Inferior parietal cortex (tissue), 1 donor: ENCODE results near the gene MRAP2.
"Not testable (repeated sequence)": the region's sequence is repeated elsewhere in the genome, so short reads cannot be mapped to it uniquely, and the experiment has no call there.

Experiments used
- DNase-seq: peaks from one replicate; pipeline ENCODE4 v3.0.0-alpha.2; 2016; ENCODE audit errors: extremely low spot score

MRAP2 gene

DNA sequence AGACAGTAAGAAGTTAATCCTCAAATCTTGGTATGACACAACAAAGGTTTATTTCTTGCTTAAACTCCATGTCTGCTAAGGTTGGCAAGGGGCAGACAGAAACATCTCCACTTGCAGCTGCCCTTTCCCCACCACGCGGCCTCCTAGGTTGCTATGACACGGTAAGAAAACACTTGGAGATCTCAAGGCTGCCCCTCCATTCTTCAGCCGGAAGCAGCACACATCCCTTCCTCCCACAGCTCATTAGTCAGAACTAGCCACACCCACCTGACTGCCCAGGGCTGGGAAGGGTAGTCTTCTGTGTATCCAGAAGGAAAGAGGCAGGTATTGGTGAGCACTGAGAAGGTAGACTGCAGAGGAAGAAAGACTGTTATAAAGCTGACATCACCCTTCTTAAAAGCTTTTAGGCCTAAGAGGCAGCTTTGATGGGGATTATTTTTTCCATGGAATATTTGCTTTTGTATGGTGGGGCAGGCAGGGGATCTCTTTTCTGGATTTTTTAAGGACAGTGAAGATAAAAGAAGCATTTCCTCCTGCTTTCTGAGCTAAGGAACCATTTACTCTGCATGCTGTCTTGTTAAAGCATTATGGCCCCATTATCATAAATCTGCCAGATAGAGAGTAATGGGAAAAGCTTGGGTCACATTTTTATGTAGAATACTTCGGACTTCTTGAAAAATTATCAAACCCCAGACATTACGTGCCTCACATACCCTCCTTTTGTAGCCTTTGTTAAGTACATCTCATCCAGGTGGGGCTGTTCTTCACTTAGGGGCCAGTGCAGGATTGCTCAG, 41.6 kb downstream of the MRAP2 start:
- DNase-seq = no peak

DNA sequence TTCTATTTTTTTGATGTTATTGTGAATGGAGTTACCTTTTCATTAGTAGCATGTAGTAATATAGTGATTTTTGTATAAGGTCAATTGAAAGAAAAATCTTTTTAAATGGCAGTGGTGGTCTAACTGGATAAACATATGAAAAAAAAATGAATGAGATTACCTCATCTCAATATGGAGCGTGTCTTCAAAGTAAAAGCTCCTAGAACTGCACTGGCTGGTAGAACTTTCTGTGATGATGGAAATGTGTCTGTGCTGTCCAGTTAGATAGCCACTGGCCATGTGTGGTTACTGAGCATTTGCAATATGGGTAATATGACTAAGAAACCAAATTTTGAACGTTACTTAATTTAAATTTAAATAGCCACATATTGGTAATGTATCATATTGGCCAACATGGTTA, 44.1 kb downstream of the MRAP2 start:
- no peak for DNase-seq

GRCh38 chr6:84078335-84078734, 44.8 kb downstream of the MRAP2 start:
- DNase-seq = no peak

DNA sequence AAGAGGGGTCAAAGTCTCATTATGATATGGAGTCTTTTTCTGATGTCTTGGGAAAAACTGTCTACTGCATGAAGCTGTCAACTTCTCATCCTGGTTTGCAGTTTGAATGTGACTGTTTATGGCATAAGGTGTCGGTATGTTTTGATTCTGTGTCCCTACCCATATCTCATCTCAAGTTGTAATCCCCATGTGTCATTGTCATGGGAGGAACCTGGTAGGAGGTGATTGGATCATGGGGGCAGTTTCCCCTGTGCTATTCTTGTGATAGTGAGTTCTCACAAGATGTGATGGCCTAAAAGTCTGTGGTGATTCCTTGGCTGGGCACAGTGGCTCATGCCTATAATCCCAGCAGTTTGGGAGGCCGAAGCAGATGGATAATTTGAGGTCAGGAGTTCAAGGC, 47.6 kb downstream of the MRAP2 start:
- DNase-seq = no peak

DNA sequence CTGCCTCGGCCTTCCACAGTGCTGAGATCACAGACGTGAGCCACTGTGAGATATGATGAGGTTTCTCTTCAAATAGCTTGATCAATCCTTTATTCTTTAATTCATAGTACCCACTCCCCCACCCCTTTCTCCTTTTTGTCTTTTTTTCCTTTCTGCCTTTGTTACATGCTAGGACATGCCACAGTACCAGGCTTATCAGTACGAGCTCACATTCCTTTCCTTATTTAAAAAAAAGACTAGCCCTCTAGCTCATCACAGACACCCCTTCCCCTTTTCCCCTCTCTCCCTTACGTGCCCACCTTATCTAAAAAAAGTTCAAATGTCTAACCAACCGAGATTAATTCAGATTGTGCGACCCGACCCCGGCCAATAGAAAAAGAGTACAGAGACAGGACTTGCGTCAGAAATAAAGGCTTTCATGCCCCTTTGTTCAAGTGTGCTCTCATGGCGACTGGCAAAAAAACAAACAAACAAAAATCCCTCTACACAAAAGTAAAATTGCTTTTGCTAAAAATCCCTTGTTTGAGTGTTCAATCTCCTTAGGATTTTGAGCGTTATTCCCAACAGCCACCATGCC, 49.2 kb downstream of the MRAP2 start:
- no peak for DNase-seq

DNA sequence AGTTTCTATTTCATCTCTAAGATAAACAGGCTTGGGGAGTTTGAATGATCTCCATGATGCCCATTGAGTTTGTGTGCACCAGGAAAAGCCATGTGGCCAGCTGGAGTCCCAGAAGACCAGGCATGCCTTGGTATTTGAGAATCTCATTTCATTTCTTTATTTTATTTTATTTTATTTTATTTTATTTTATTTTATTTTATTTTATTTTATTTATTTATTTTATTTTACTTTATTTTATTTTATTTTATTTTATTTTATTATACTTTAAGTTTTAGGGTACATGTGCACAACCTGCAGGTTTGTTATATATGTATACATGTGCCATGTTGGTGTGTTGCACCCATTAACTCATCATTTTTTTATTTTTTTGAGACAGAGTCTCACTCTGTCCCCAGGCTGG, 51.1 kb downstream of the MRAP2 start:
- DNase-seq = not testable (repeated sequence)

DNA sequence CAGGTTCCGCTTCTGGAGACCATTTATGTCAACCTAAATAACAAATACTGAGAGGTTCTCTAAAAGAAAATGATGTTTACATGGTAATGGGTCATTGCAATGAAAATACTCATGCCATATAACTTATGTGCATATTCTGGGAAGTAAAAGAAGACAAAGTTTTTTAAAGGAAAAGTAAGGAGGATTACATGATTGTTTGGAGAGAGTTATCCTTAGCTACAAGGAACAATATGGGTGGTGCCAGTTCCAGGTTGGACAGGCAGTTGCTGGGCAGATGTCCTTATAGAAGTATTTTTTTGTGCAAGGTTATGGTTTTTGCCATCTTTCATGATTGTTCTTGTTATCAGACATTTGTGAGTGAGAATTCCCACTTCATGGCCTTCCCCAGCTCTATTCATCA, 52.5 kb downstream of the MRAP2 start:
- DNase-seq = no peak

DNA sequence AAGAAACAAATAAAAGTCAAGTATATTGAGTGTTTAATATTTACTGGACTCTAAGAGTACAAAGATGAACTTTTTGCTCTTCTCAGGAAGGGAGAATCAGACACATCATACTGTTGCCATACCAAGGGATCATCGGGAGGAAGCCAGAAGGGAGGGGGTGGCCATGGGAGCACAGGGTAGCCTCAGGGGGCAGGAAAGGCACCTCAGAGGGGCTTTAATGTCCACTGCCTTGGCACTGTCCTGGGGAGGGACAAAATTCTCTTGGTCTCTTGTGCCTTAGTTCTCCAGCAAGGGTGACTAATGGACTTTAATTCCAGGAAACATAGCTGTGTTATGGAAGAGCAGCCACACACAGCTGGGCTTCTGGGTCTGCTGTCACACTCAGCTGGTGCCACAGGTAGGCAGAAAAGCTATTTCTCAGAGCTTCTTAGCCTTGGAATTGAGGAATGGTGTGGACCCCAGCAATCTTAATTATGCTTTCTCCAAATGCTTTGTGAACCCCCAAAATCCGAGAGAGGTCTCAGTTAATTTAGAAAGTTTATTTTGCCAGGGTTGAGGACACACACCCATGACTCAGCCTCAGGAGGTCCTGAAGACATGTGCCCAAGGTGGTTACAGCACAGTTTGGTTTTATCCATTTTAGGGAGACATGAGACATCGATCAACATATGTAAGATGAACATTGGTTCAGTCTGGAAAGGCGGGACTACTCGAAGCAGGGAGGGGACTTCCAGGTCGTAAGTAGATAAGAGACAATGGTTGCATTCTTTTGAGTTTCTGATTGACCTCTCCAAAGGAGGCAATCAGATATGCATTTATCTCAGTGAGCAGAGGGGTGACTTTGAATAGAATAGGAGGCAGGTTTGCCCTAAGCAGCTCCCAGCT, 53.2 kb downstream of the MRAP2 start:
- no peak for DNase-seq

DNA sequence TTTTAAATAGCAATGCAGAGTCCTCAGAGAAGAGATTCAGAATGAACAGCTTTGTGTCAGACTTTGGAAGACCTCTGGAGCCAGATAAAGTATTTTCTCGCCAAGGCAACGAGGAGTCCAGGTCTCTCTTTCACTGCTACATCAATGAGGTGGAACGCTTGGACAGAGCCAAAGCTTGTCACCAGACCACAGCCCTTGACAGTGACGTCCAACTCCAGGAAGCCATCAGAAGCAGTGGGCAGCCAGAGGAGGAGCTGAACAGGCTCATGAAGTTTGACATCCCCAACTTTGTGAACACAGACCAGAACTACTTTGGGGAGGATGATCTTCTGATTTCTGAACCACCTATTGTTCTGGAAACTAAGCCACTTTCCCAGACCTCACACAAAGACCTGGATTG, 55.5 kb downstream of the MRAP2 start:
- DNase-seq = no peak

DNA sequence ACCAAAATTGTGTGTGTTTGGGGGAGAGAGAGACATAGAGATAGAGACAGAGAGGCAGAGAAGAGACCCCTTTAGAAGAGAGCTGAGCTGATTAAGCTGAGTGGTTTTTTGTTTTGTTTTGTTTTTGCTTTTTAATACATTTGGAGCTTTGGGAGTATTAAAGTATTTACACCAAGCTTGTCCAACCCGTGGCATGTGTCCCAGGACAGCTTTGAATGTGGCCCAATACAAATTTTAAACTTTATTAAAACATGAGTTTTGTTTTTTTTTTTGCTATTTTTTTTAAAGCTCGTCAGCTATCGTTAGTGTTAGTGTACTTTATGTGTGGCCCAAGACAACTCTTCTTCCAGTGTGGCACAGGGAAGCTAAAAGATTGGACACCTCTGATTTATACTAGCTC, 56.0 kb downstream of the MRAP2 start:
- no peak for DNase-seq

- DNase-seq = no peak
These were observed 60.2 kb downstream of the MRAP2 start for GRCh38 chr6:84093441-84094435.

DNA sequence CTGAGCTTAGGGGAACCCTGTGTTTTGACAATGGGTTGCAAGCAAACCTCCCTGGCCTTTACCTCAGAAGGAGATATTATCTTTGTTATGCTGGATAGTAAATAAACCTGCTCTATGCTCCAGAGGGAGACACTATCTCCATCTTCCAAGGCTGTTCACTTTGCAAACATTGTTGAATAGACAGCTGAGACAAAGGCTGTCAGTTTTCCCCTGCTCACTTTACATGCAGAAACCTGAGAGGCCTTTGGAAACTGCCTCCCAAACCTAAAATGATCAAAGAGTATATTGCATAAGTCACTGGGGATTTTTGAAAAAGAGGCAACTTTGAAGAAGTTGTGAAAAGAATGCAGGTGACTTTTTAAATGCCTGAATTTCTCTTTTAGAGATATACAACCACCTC, 61.6 kb downstream of the MRAP2 start:
- no peak for DNase-seq

DNA sequence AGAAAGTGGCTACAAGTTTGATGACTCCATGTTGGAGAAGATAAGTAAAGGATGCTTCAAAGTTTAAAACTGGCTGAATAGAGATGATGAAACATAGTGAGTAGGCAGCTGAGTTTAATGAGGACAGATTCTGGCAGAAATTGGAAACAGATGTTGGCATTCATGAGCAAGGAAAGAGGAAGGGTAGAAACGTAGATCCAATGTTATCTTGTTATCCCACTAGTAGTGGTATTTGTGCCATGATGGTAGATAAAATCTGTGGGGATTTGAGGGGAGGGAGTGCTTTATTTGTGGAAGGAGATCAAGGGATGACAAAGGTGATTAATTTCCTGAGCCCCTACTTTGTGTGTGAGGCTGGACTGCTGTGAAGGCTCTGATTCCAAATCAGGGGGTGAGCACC, 69.5 kb downstream of the MRAP2 start:
- DNase-seq = no peak

- not testable (repeated sequence) for DNase-seq
These were observed 71.8 kb downstream of the MRAP2 start for GRCh38 chr6:84105215-84105924.

GRCh38 chr6:84107495-84107894, 73.9 kb downstream of the MRAP2 start:
- no peak for DNase-seq

DNA sequence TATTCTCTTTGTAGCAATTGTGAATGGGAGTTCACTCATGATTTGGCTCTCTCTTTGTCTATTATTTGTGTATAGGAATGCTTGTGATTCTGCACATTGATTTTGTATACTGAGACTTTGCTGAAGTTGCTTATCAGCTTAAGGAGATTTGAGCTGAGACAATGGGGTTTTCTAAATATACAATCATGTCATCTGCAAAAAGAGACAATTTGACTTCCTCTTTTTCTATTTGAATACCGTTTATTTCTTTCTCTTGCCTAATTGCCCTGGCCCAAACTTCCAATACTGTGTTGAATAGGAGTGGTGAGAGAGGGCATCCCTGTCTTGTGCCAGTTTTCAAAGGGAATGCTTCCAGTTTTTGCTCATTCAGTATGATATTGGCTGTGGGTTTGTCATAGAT, 77.8 kb downstream of the MRAP2 start:
- DNase-seq = not testable (repeated sequence)

DNA sequence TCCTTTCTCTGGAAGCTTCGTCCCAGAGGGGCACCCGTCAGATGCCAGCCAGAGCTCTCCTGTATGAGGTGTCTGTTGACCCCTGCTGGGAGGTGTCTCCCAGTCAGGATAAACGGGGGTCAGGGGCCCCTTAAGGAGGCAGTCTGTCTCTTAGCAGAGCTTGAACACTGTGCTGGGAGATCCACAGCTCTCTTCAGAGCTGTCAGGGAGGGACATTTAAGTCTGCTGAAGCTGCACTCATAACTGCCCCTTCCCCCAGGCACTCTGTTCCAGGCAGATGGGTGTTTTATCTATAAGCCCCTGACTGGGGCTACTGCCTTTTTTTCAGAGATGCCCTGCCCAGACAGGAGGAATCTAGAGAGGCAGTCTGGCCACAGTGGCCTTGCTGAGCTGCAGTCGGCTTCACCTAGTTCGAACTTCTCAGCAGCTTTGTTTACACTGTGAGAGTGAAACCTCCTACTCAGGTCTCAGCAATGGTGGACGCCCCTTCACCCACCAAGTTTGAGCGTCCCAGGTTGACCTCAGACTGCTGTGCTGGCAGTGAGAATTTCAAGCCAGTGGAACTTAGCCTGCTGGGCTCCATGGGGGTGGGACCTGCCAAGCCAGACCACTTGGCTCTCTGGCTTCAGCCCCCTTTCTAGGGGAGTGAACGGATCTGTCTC, 81.5 kb downstream of the MRAP2 start:
- DNase-seq = not testable (repeated sequence)

DNA sequence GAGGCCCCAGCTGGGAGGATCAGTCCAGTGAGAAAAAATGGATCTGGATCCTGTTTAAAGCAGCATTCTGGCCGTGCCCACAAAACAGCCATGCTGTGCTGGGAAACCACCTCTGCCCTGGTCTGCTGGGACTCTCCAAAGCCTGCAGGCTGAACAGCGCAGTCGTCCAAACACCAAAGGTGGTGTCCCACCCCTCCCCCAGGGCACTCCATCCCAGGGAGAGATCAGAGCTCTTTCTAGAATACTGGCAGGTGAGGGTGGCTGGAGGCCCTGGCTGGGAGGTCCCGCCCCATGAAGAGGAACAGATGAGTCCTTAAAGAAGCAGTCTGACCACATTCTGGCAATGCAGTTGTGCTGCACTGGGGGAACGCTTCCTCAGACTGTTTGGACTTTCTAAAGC, 84.6 kb downstream of the MRAP2 start:
- no peak for DNase-seq

GRCh38 chr6:84119277-84119676, 85.7 kb downstream of the MRAP2 start:
- no peak for DNase-seq

GRCh38 chr6:84123186-84123585, 89.6 kb downstream of the MRAP2 start:
- no peak for DNase-seq
